ENCODE results near the gene DGKE. TPM values are rescaled to one million over a fixed set of nuclear protein-coding genes. Genes with fewer than 3 reads are reported as not detected.

Gene DGKE
- total RNA-seq, 1 experiment from 2014 or later = 19.1 TPM

DNA sequence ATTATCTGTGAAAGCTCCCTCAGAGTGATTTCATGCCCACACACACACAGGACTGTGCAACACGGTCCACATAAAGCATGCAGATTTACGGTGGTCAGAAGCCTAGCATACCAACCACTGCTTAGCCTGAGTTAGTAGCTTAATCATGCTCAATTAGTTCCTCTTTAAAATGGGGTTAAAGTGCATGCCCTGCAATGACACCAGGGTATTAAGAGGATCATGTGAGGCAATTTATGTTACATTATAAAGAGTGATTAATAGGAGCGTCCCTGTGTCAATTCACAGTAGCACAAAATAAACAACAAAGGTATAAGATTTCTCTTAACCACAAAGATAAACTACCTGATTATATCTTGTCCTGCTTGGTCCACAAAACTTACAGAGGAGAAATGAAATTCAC is 40.0 kb upstream of the DGKE start:
- ChIA-PET CTCF (no interaction called here), POLR2A (no interaction called here)
- in situ Hi-C loops (cut with HindIII; ENCODE audit: low pct_unique_long_range_greater_than_20kb, low sequenced_read_pairs) = no loop called here
- BruUV-seq (replicated peaks) = no TSS peak
- H3K27me3 ChIP-seq (ENCODE audit: control insufficient read depth, insufficient read depth, low read length) = no peaks in the 10 kb centered on the region; the same call in 1 of the 2 replicates
- H3K9me3 ChIP-seq (ENCODE audit: control insufficient read depth, insufficient read depth, low read depth, low read length) = no peaks in the 10 kb centered on the region
- DNase-seq (ENCODE audit: low read depth, low spot score) (no peak), ATAC-seq (no peak)
- intact Hi-C loops (cut with micrococcal nuclease; ENCODE audit: unreplicated experiment) = no loop called here
- no peaks in the 10 kb centered on the region for H3K4me1 ChIP-seq (ENCODE audit: control insufficient read depth, insufficient read depth, low read length)
- no peak overlapping the region for H3K4me3 ChIP-seq (ENCODE audit: low read depth in 2 of 2, low read length in 2 of 2)
- H3K36me3 ChIP-seq (ENCODE audit: control insufficient read depth, insufficient read depth, low read length) = no peaks in the 10 kb centered on the region
- TF ChIP-seq POLR2AphosphoS5 (IDR thresholded peaks at IDR 0.05; ENCODE audit: low read depth, low read length) (no peak), SIN3A (IDR thresholded peaks at IDR 0.05; ENCODE audit: borderline replicate concordance, insufficient read depth, low read depth, low read length) (no peak), TCF7L2 (IDR thresholded peaks at IDR 0.05; ENCODE audit: low read depth, low read length) (no peak)
- TF ChIP-seq, protein P1, sequence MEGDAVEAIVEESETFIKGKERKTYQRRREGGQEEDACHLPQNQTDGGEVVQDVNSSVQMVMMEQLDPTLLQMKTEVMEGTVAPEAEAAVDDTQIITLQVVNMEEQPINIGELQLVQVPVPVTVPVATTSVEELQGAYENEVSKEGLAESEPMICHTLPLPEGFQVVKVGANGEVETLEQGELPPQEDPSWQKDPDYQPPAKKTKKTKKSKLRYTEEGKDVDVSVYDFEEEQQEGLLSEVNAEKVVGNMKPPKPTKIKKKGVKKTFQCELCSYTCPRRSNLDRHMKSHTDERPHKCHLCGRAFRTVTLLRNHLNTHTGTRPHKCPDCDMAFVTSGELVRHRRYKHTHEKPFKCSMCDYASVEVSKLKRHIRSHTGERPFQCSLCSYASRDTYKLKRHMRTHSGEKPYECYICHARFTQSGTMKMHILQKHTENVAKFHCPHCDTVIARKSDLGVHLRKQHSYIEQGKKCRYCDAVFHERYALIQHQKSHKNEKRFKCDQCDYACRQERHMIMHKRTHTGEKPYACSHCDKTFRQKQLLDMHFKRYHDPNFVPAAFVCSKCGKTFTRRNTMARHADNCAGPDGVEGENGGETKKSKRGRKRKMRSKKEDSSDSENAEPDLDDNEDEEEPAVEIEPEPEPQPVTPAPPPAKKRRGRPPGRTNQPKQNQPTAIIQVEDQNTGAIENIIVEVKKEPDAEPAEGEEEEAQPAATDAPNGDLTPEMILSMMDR (IDR thresholded peaks at IDR 0.05) = no peak
- TF ChIP-seq, protein P2, sequence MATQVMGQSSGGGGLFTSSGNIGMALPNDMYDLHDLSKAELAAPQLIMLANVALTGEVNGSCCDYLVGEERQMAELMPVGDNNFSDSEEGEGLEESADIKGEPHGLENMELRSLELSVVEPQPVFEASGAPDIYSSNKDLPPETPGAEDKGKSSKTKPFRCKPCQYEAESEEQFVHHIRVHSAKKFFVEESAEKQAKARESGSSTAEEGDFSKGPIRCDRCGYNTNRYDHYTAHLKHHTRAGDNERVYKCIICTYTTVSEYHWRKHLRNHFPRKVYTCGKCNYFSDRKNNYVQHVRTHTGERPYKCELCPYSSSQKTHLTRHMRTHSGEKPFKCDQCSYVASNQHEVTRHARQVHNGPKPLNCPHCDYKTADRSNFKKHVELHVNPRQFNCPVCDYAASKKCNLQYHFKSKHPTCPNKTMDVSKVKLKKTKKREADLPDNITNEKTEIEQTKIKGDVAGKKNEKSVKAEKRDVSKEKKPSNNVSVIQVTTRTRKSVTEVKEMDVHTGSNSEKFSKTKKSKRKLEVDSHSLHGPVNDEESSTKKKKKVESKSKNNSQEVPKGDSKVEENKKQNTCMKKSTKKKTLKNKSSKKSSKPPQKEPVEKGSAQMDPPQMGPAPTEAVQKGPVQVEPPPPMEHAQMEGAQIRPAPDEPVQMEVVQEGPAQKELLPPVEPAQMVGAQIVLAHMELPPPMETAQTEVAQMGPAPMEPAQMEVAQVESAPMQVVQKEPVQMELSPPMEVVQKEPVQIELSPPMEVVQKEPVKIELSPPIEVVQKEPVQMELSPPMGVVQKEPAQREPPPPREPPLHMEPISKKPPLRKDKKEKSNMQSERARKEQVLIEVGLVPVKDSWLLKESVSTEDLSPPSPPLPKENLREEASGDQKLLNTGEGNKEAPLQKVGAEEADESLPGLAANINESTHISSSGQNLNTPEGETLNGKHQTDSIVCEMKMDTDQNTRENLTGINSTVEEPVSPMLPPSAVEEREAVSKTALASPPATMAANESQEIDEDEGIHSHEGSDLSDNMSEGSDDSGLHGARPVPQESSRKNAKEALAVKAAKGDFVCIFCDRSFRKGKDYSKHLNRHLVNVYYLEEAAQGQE (IDR thresholded peaks at IDR 0.05; ENCODE audit: insufficient read depth in 1 of 2, low read depth in 2 of 2, low read length in 1 of 2) = no peak
- H3K27ac ChIP-seq (ENCODE audit: low read length) = no peak overlapping the region

DNA sequence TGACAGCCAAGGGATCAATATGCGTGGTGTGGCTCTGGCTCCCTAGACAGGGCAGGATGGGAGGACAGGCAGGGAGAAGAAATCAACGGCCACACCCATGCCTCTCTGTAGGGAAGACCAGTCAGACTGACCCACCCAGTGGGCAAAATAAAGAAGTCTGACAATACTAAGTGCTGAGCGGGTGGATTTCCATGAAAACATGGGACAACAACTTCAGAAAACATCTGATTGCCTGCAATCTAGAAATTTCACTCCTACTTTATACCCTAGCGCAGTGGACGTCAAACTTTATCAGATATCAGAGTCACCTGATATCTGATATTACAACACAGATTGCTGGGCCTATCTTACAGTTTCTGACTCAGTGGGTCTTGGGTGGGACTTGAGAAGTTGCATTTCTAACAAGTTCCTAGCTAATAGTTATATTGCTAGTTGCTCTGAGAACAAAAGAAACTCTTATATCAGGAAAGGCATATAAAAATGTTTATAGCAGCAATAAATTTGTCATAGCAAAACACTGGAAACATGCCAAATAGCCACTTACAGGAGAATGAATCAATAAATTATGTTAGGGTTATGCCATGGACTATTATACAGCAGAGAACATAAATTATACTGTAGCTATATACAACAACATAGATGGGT is 38.6 kb upstream of the DGKE start:
- H3K27ac ChIP-seq (ENCODE audit: low read length) = no peak overlapping the region

More for the DNA sequence above, 38.6 kb upstream of the DGKE start:
- POLR2A ChIA-PET = no interaction called here
- CTCF ChIA-PET = no interaction called here
- no peaks in the 10 kb centered on the region for H3K36me3 ChIP-seq (ENCODE audit: control insufficient read depth, insufficient read depth, low read length)
- no peak overlapping the region for H3K4me3 ChIP-seq (ENCODE audit: low read depth in 2 of 2, low read length in 2 of 2)
- no peaks in the 10 kb centered on the region for H3K4me1 ChIP-seq (ENCODE audit: control insufficient read depth, insufficient read depth, low read length)
- no peaks in the 10 kb centered on the region; the same call in 1 of the 2 replicates for H3K27me3 ChIP-seq (ENCODE audit: control insufficient read depth, insufficient read depth, low read length)
- intact Hi-C loops (cut with micrococcal nuclease; ENCODE audit: unreplicated experiment) (no loop called here), in situ Hi-C loops (cut with HindIII; ENCODE audit: low pct_unique_long_range_greater_than_20kb, low sequenced_read_pairs) (no loop called here)
- no peak for TF ChIP-seq TCF7L2 (IDR thresholded peaks at IDR 0.05; ENCODE audit: low read depth, low read length)
- TF ChIP-seq, protein P2 (IDR thresholded peaks at IDR 0.05; ENCODE audit: insufficient read depth in 1 of 2, low read depth in 2 of 2, low read length in 1 of 2) = no peak
- TF ChIP-seq, protein P1 (IDR thresholded peaks at IDR 0.05) = no peak
- no peak for TF ChIP-seq SIN3A (IDR thresholded peaks at IDR 0.05; ENCODE audit: borderline replicate concordance, insufficient read depth, low read depth, low read length)
- no peak for TF ChIP-seq POLR2AphosphoS5 (IDR thresholded peaks at IDR 0.05; ENCODE audit: low read depth, low read length)
- no peak for DNase-seq (ENCODE audit: low read depth, low spot score)
- H3K9me3 ChIP-seq (ENCODE audit: control insufficient read depth, insufficient read depth, low read depth, low read length) = no peaks in the 10 kb centered on the region
- no TSS peak for BruUV-seq (replicated peaks)
- ATAC-seq = no peak
